ENCODE data around the gene KCNAB1.

GRCh38 chr3:156417559-156418132 is 297.3 kb downstream of the KCNAB1 start:
- TF ChIP-seq, protein P1, sequence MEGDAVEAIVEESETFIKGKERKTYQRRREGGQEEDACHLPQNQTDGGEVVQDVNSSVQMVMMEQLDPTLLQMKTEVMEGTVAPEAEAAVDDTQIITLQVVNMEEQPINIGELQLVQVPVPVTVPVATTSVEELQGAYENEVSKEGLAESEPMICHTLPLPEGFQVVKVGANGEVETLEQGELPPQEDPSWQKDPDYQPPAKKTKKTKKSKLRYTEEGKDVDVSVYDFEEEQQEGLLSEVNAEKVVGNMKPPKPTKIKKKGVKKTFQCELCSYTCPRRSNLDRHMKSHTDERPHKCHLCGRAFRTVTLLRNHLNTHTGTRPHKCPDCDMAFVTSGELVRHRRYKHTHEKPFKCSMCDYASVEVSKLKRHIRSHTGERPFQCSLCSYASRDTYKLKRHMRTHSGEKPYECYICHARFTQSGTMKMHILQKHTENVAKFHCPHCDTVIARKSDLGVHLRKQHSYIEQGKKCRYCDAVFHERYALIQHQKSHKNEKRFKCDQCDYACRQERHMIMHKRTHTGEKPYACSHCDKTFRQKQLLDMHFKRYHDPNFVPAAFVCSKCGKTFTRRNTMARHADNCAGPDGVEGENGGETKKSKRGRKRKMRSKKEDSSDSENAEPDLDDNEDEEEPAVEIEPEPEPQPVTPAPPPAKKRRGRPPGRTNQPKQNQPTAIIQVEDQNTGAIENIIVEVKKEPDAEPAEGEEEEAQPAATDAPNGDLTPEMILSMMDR (conservative IDR thresholded peaks at IDR 0.05; ENCODE audit: low read length) = no peak
- TF ChIP-seq EZH2phosphoT487 (IDR thresholded peaks at IDR 0.05; ENCODE audit: borderline replicate concordance, low read depth, low read length) = no peak

Measured in OCI-LY7 (cell line).